GM12864 (cell line): Measurements from ENCODE around the gene DICER1.

Experiments used
- DNase-seq: peaks from one replicate; pipeline ENCODE4 v3.0.0-alpha.2; 2011; ENCODE audit warnings: low read depth
- H3K4me3 ChIP-seq: 2 replicates; pipeline ENCODE4 v1.5.1; 2011; ENCODE audit warnings: mild to moderate bottlenecking, low read depth, low read length, control low read depth
- TF ChIP-seq, protein P1 (sequence below): IDR thresholded peaks from 2 replicates; pipeline ENCODE4 v1.5.1; 2011; ENCODE audit warnings: low read depth, mild to moderate bottlenecking, moderate library complexity, low read length, control low read depth, inconsistent platforms; ENCODE audit errors: missing control alignments

Gene DICER1

GRCh38 chr14:95198320-95198719 lies 41.0 kb upstream of the DICER1 start:
- H3K4me3 ChIP-seq, result no peak overlapping the region
- TF ChIP-seq, protein P1, sequence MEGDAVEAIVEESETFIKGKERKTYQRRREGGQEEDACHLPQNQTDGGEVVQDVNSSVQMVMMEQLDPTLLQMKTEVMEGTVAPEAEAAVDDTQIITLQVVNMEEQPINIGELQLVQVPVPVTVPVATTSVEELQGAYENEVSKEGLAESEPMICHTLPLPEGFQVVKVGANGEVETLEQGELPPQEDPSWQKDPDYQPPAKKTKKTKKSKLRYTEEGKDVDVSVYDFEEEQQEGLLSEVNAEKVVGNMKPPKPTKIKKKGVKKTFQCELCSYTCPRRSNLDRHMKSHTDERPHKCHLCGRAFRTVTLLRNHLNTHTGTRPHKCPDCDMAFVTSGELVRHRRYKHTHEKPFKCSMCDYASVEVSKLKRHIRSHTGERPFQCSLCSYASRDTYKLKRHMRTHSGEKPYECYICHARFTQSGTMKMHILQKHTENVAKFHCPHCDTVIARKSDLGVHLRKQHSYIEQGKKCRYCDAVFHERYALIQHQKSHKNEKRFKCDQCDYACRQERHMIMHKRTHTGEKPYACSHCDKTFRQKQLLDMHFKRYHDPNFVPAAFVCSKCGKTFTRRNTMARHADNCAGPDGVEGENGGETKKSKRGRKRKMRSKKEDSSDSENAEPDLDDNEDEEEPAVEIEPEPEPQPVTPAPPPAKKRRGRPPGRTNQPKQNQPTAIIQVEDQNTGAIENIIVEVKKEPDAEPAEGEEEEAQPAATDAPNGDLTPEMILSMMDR, result no peak
- no peak for DNase-seq

DNA sequence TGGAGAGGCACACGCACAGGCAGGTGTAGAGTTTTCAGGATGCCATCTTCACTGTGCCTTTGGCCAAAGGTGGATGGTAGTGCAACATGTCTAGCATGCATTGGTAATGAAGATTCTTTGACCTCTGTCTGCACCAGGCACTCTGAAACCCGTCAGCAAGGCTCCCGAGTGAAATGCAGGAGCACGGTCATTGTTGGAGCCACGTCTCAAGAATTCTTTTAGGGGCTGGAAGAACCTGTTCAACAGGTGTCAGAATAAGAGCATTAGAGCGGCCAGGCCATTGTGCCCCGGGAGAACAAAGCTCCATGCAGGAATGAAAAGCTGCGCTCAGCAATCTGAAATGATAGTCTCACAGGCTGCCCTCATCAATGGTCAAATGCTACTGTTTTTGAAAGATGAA lies 40.2 kb upstream of the DICER1 start:
- TF ChIP-seq, protein P1, result no peak
- no peak for DNase-seq

GRCh38 chr14:95196826-95197545 lies 39.7 kb upstream of the DICER1 start:
- no peak for DNase-seq
- H3K4me3 ChIP-seq, result no peak overlapping the region
- TF ChIP-seq, protein P1, result no peak

More for the DNA sequence above, 40.2 kb upstream of the DICER1 start:
- H3K4me3 ChIP-seq, result no peak overlapping the region

DNA sequence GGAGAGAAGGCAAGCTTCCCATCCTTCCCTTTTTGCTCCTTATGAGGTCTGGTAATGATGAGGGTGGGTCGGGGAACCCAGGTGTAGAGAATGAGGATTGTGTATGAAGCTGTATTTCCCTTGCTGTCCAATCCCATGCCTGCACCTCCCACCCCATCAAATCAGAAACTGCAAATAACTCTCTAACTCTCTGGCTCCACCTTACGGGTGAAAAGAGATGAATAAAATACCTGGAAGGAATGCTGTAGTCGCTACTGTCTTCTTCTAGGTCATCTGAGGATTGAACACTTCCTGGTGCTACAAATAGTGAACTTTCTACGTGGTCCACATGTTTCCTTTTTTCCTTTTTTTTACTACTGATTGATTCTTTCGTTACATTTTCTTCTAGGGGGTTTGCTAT lies 38.9 kb upstream of the DICER1 start:
- no peak overlapping the region for H3K4me3 ChIP-seq
- TF ChIP-seq, protein P1, result peak; percentile 38
- no peak for DNase-seq

DNA sequence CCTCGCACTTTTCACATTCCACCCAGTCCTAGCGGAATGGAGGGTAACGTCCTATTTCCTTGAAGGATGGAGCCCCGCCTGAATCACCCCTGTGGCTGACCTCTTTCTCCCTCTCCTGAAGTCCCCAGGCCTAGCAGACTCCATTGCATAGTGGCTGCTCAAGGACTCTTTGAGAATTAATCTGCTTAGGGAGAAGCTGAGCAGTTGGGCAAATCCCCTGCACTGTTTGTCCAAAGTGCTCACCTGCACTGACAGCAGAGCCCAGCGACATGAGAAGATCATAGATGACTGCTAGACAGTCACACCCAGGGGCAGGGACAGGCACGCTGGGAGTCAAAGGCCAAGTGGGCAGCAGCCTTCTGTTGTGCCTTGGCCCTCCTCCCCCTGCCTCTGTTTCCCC lies 37.7 kb upstream of the DICER1 start:
- no peak overlapping the region for H3K4me3 ChIP-seq
- DNase-seq, result no peak
- TF ChIP-seq, protein P1, result no peak

DNA sequence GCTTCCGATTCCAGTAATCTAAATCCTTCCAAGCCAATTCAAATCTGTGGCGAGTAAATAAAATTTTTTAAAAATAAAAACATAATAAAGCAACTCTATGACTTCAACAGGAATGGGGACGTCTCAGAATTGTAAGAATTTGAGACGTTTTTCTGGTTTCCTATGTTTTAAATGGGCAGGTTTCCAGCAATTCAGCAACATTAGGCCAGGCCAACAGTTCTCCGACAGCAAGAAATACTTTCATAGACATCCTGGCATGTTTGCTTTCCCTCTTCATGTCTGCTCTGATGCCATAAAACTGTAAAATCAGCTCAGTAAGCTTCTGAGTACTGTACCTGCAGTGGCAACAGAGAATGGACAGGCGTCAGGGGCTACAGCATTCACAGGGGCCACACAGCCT lies 35.8 kb upstream of the DICER1 start:
- H3K4me3 ChIP-seq, result no peak overlapping the region
- TF ChIP-seq, protein P1, result no peak
- DNase-seq, result no peak

- no peak for DNase-seq
- TF ChIP-seq, protein P1, result no peak
- H3K4me3 ChIP-seq, result no peak overlapping the region
Measured at GRCh38 chr14:95192311-95192710, 35.0 kb upstream of the DICER1 start.
